Measurements from ENCODE around the gene ABCA1.

DNA sequence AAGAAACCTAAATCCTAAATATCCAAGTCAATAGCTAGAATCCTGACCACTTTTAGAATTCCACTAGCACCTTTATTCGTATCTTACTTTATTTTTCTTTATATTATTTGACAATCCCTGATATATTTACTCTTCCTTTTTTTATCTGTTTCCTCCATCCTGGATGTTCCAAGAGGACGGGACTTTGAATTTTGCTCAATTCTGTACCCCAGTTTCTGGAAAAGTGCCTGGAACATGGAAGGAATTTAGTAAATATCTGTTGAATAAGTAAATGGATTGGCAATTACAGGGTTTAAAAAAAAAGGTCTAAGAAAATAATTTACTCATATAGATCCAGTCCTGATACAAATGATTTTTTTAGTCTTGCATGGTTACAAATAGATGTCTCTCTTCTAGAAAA is 181.7 kb downstream of the ABCA1 start:
- TF ChIP-seq, protein P1, sequence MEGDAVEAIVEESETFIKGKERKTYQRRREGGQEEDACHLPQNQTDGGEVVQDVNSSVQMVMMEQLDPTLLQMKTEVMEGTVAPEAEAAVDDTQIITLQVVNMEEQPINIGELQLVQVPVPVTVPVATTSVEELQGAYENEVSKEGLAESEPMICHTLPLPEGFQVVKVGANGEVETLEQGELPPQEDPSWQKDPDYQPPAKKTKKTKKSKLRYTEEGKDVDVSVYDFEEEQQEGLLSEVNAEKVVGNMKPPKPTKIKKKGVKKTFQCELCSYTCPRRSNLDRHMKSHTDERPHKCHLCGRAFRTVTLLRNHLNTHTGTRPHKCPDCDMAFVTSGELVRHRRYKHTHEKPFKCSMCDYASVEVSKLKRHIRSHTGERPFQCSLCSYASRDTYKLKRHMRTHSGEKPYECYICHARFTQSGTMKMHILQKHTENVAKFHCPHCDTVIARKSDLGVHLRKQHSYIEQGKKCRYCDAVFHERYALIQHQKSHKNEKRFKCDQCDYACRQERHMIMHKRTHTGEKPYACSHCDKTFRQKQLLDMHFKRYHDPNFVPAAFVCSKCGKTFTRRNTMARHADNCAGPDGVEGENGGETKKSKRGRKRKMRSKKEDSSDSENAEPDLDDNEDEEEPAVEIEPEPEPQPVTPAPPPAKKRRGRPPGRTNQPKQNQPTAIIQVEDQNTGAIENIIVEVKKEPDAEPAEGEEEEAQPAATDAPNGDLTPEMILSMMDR (IDR thresholded peaks at IDR 0.05 in 4 of 5, conservative IDR thresholded peaks at IDR 0.05 in 1 of 5): no peak
- no peak for TF ChIP-seq POLR2A (IDR thresholded peaks at IDR 0.05)
